ENCODE results near the gene CLEC17A. TPM values are rescaled to one million over a fixed set of nuclear protein-coding genes. Genes with fewer than 3 reads are reported as not detected.

The CLEC17A gene
- polyA plus RNA-seq, 1 experiment: not detected

Small RNAs within 50 kb of the gene (small RNA-seq; reads per million reads assigned to genes)
- gene AC022149.2 (ENCODE audit: insufficient read length, low read depth, low replicate concordance) (not detected), gene RN7SL842P (ENCODE audit: insufficient read length, low read depth, low replicate concordance) (not detected)

Other genes with a start within 250 kb of the CLEC17A start
- 27.1 and 64.4 TPM in 2 replicates for gene ADGRE5, start 201.6 kb upstream of the CLEC17A start, polyA plus RNA-seq (2011; rRNA removed)
- gene DDX39A, start 163.7 kb upstream of the CLEC17A start, polyA plus RNA-seq (2011; rRNA removed): 37.9 and 64.0 TPM in 2 replicates
- 73.5 and 117 TPM in 2 replicates for gene PKN1, start 149.8 kb upstream of the CLEC17A start, polyA plus RNA-seq (2011; rRNA removed)
- gene PTGER1, start 107.7 kb upstream of the CLEC17A start, polyA plus RNA-seq (2011; rRNA removed): 0.63 and 1.0 TPM in 2 replicates
- gene GIPC1, start 87.0 kb upstream of the CLEC17A start, polyA plus RNA-seq (2011; rRNA removed): 92.3 and 119 TPM in 2 replicates
- gene DNAJB1, start 64.7 kb upstream of the CLEC17A start, polyA plus RNA-seq (2011; rRNA removed): 114 and 133 TPM in 2 replicates
- gene TECR, start 53.5 kb upstream of the CLEC17A start, polyA plus RNA-seq (2011; rRNA removed): 63.2 and 95.9 TPM in 2 replicates
- gene NDUFB7, start 11.0 kb upstream of the CLEC17A start, polyA plus RNA-seq (2011; rRNA removed): 135 and 147 TPM in 2 replicates
- gene ADGRE3, start 91.8 kb downstream of the CLEC17A start, polyA plus RNA-seq (2011; rRNA removed): not detected in 2 replicates
- gene ZNF333, start 107.0 kb downstream of the CLEC17A start, polyA plus RNA-seq (2011; rRNA removed): 12.2 and 16.4 TPM in 2 replicates
- 0.15 and 0.72 TPM in 2 replicates for gene ADGRE2, start 195.5 kb downstream of the CLEC17A start, polyA plus RNA-seq (2011; rRNA removed)